GM19395 (cell line): ENCODE results near the gene DFFB.

ENCODE experiments used
- ATAC-seq: cut with Tn5 transposase; IDR thresholded peaks from one replicate; pipeline ENCODE4 v1.9.1; 2021; ENCODE audit warnings: mild to moderate bottlenecking, moderate library complexity; ENCODE audit not compliant: unreplicated experiment

DFFB gene

GRCh38 chr1:3828391-3828790, 28.9 kb upstream of the DFFB start:
- no peak for ATAC-seq

DNA sequence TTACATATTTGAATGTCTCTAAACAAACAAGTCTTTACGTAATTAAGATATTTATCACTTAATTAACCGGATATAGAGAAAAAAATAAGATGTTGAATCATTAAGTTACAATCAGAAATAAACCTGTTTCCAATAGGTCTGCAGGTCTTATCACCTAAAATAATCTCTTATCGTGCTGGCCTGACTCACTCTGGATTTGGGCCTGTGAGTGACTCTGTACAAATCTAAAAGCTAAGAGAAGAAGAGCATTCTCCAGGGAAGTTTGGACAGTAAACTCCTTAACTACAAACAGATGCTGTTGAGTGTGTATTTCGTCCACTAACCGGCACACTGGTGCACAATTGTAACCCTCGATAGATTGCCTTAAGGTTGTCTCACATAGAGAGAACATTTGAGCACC, 25.6 kb upstream of the DFFB start:
- ATAC-seq = no peak

DNA sequence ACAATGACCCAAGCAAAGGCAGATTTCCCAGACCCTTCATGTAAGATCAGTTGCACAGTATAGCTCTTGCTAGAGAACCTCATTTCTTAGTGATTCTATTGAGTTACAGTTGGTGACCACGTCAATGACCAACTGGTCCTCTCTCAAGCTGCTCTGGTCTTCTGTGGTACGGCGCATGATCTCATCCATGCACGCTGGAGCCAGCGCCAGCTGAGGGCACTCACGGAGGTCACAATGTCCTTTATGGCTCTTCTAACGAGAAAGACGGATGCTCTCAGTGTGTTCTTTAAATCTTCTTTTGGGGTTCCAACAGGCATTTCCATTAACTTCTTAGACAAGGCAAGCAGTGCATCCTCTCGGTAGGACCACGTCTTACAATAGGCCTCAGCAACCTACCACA, 22.6 kb upstream of the DFFB start:
- ATAC-seq = no peak

DNA sequence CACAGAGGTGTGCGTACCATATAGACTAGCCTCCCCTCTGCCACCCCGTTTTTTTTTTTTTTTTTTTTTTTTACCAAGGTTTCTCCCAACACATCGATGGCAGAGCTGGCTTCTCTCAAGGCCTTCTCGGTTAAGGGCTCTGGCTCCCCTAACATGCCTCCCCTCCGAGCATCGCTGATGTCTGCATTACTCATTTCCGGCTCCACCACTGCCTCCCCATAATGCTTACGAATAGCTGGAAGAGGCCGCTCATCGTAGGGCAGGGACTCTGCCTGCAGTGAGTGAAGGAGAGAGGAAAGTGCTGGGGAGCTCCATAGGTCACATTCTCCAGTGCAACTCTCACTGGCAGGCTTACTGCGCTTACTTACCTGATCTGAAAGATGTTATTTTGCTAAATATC, 20.9 kb upstream of the DFFB start:
- no peak for ATAC-seq

DNA sequence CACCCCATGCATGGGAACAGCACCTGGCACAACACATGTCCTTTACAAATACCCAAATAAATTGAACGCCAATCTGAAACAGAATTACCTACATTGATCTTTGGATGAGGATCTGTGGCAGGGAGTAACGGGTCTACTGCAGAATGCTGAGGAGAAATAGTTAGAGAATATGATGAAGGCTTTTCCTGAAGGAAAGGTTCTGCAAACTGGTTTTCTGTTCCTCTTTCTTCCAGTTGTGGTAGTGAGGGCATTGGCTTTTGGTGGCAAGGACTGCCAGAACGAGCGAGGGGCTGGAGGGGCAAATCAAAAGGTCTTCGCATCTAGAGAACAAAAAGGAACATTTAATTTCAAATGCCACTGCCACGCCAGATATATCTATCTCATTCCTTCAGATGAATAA, 20.1 kb upstream of the DFFB start:
- no peak for ATAC-seq

- ATAC-seq = no peak
These were observed 19.6 kb upstream of the DFFB start for GRCh38 chr1:3837685-3838084.

DNA sequence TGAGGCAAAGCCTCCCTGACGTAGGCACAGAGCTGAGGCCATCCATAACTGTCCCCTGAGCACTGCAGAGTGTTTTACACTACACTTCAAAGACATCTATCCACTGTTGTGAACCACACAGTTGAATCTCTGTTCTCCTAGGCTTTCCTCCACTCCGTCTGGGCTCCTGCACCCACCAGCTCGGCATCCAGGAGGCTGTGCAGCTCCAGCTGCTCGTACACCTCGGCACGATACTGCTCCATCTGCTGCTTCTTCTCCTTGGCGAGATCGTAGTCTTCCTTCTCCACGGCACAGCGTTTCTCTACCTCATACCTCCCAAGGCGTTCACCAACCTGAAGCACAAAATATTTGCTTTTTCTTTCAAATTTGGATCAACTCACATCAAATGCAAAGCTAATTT, 18.5 kb upstream of the DFFB start:
- ATAC-seq = no peak

GRCh38 chr1:3841491-3841890, 15.8 kb upstream of the DFFB start:
- ATAC-seq = no peak

DNA sequence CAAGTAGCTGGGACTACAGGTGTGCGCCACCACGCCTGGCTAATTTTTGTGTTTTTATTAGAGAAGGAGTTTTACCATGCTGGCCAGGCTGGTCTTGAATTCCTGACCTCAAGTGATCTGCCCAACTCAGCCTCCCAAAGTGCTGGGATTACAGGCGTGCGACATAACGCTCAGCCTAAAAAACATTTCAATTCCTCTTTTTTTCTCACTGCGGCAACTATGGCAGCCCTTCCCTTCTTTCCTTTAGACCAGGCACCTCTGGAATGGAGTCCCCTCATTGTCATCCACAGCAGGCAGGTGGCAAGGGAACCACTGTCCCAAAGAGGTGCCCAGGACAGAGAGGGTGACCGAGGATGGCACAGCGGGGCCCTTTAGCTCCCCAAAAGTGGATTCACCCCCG, 14.4 kb upstream of the DFFB start:
- no peak for ATAC-seq

DNA sequence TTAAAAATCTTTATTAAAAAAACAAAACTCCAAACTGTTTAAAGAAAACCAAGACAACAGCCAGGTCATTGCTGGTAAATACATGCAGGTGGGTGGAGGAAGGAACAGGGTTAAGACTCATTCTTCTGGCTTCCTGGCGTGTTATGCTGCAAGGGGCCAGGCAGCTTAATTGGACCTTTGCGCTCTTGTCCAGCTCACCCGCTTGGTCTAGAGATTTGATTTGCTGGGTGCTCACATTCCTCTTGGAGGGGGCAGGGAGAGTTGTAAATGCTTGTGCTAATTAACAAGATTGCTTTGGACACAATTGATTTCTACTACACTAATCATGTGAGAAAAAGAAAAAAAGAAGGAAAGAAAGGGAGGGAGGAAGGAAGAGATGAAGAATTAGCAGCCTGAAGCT, 10.7 kb upstream of the DFFB start:
- ATAC-seq = no peak

DNA sequence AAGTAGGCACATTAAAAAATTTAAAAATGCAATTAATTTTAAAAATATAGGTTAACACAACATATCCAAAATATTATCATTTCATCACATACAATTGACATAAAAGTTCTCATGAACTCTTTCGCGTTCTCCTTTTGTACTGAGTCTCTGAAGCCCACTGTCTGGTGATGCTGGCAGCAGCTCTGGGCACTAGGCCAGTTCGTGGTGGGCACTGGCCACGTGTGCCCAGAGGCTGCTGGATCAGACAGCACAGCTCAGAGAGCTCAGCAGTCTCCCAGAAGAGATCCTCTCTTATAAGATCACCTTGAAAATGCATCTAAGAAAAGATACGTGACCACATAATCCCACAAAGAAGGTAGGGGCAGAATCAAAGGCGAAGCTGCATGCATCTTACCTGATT, 10.2 kb upstream of the DFFB start:
- ATAC-seq = no peak

DNA sequence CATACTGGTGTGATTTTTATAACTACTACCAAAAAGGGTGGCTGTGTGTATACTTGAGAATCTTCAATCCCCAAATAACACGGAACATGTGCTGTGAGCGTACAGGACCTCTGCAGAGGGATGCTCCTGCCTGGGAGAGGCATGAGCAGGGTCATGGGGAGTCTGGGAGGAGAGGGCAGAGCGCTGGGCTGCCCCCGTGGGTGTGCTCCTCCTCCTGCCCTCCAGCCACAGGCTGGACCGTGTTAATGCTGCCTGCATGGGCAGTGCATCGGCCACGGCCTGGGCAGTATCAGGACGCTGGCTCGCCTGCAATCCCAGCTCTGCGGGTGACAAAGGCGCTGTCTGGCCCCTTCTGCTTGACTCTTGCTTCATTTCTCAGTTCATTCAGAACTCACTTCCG, 6.4 kb upstream of the DFFB start:
- ATAC-seq = no peak

DNA sequence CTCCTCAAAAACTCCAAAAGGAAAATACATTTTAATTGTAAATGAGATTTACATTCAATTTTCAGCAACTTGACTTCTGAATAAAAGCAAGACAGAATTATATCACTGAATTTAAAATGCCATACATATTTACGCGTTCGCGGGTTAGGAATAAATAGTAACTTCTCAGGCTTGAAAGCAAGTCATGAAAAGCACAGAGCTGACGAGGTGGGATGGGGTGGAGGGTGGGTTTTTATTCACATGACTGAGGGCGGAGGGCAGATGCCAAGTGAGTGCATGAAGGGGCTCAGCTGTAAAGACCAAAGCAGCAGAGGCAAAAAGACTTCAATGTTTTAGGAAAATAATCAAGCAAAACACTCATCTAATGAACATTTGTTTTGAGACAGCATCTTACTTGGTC, 6.0 kb upstream of the DFFB start:
- ATAC-seq = no peak

- no peak for ATAC-seq
These were observed 5.2 kb upstream of the DFFB start for GRCh38 chr1:3852091-3852490.

- no peak for ATAC-seq
These were observed 4.4 kb upstream of the DFFB start for GRCh38 chr1:3852711-3853485.

DNA sequence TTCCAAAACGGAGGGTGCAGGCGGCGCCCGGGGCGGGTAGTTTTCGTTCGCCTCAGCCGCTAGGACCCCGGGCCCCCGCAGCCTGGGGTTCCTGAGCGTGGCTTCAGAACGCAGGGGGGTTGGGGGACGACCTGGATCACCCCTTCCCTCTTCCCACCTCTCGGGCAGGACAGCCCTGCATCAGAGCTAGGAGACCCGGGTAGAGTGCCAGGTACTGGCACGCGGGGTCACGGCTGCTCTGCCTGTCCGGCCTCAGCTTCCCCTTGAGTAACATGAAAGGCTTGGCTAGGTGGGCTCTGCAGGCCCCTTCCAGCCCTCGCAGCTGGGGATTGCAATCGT, 484 bp downstream of the DFFB start:
- no peak for ATAC-seq

DNA sequence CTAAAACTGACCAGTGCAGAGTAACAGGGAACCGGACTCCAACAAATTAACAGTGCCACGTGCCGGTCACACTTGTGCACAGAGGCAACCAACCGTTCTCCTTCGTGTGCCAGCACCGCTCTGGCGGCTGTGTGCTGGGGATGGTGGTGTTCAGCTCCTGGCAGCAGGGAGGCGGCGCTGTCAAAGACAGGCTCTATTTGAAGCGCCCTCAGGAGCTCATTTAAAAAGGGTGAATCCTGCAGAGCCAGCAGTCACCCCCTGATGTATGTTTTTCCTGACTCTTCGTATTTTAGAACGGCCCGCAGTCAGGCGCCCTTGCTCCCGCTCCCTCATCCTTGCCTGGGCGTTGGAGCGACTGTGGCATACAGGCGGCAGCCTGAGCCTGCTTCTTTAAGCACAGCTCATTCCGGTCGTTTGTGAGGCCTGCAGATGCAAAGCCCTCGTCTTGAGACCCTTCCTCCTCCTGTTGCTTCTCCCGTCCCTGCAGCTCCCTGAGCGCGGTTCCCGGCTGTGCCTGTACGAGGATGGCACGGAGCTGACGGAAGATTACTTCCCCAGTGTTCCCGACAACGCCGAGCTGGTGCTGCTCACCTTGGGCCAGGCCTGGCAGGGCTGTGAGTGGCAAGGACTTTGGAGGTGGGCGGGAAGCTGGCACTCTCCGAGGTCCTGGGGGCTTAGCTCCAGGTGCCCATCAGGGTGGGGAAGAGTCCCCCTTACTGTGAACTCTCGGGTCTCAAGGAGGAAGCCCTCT, 1.1 kb downstream of the DFFB start:
- no peak for ATAC-seq

GRCh38 chr1:3863231-3863935, 6.1 kb downstream of the DFFB start:
- ATAC-seq = no peak

- ATAC-seq = no peak
These were observed 7.6 kb downstream of the DFFB start for GRCh38 chr1:3864884-3865283.

DNA sequence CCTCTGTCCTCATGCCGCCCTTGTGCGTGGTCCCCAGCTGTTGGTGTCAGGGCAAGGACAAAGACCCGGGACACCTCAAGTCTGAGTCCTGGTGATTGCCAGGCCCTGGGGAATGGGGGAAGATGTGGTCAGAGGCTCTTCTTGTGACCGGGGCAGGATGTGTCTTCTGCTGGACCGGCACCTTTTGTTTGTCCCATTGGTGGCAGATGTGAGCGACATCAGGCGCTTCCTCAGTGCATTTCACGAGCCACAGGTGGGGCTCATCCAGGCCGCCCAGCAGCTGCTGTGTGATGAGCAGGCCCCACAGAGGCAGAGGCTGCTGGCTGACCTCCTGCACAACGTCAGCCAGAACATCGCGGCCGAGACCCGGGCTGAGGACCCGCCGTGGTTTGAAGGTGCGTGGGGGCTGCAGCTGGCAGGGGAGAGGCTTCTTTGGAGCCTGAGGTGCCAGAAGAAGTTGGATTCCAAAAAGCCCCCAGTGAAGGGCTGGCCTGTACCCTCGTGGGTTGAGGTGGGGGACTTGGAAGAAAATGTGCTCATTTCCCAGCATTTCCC, 8.4 kb downstream of the DFFB start:
- ATAC-seq = no peak

DNA sequence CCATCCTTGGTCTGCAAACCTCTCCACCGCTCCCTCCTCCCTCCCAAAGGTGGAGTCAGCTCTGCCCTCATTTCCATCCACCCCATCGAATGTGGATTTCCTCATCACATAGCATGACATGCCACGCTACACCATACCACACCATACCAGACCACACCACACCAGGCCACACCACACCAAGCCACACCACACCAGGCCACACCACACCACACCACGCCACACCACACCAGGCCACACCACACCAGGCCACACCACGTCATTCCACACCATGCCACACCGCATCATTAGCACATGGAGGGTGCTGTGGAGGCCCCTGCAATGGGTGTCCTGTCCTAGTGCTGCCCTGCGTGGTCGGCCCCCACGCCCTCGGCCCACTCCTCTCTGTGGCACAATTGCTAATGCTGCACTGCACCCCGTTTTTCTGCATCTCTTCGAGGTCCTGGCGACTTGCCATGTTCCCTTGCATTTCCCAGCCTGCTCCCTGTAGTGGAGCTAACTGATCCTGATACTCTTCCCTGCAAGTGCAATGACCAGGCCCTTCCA, 11.3 kb downstream of the DFFB start:
- no peak for ATAC-seq
